Activated CD8-positive, alpha-beta T cell treated with anti-CD3 and anti-CD28 coated beads for 36 hours (primary cell): Measurements from ENCODE around the gene RAB25. TPM values are rescaled to one million over a fixed set of nuclear protein-coding genes. Genes with fewer than 3 reads are reported as not detected.
"Not testable (repeated sequence)": the region's sequence is repeated elsewhere in the genome, so short reads cannot be mapped to it uniquely, and the experiment has no call there.

Experiments used
- ATAC-seq: fragments of 200-7000 bp; cut with Tn5 transposase; one replicate; pipeline ENCODE4 v1.10.0; 2021; ENCODE audit warnings: mild to moderate bottlenecking, moderate library complexity
- CTCF ChIA-PET: fragments of 350-600 bp; sonication (Branson Sonifier 250); formaldehyde crosslinking; loops from one replicate; lab custom pipeline; 2021; ENCODE audit warnings: antibody characterized with exemption; lab: Charles Lee
- POLR2A ChIA-PET: fragments of 350-600 bp; sonication (Branson Sonifier 250); formaldehyde crosslinking; loops from one replicate; lab custom pipeline; 2021; ENCODE audit warnings: antibody characterized with exemption; lab: Charles Lee
- DNase-seq: peaks from one replicate; pipeline ENCODE4 v3.0.0-alpha.2; 2020
- H3K27ac Mint-ChIP-seq: one replicate; pipeline ENCODE4 v1.8.0; 2021; ENCODE audit warnings: mild to moderate bottlenecking, mixed read lengths
- H3K27me3 Mint-ChIP-seq: one replicate; pipeline ENCODE4 v1.8.0; 2021; ENCODE audit warnings: mixed read lengths
- H3K36me3 Mint-ChIP-seq: one replicate; pipeline ENCODE4 v1.8.0; 2021; ENCODE audit warnings: low read depth, mixed read lengths
- H3K4me1 Mint-ChIP-seq: one replicate; pipeline ENCODE4 v1.8.0; 2021; ENCODE audit warnings: low read depth, mixed read lengths
- H3K4me3 Mint-ChIP-seq: one replicate; pipeline ENCODE4 v1.8.0; 2021; ENCODE audit warnings: mild to moderate bottlenecking, moderate library complexity, mixed read lengths
- H3K9me3 Mint-ChIP-seq: one replicate; pipeline ENCODE4 v1.8.0; 2021; ENCODE audit warnings: mixed read lengths
- CTCF ChIP-seq: fragments of 200-600 bp; IDR thresholded peaks from one replicate; pipeline ENCODE4 v1.8.0; 2022; ENCODE audit warnings: antibody characterized with exemption, mild to moderate bottlenecking
- intact Hi-C: fragments of 100-400 bp; cut with micrococcal nuclease; formaldehyde crosslinking; loops from one replicate; pipeline ENCODE4 v1.10.0; 2022
- total RNA-seq, 2 experiments: library from RNA; stranded (reverse); gene quantifications; one replicate each; pipeline ENCODE4 v1.2.3, GENCODE V29; 2021

RAB25 gene
- total RNA-seq, 2 experiments from 2014 or later: 0.49 to 0.63 TPM

GRCh38 chr1:156025876-156026275, 35.1 kb upstream of the RAB25 start:
- DNase-seq (peak; percentile 65), ATAC-seq (peak; percentile 90)
- peak; percentile 46 for TF ChIP-seq CTCF
- ChIA-PET POLR2A (no interaction called here), CTCF (interaction anchor here (0.8 to 2.5 kb wide), 10 partner anchors 19 to 104 kb away, joined by 3 to 21 read pairs (median 4); partner anchors contain the start of gene UBQLN4)
- intact Hi-C loops: no loop called here
- Mint-ChIP-seq H3K27ac (no peak overlapping the region), H3K4me3 (no peak overlapping the region), H3K9me3 (no peaks in the 10 kb centered on the region), H3K36me3 (no peaks in the 10 kb centered on the region), H3K27me3 (peaks cover 5% of the 10 kb centered on the region), H3K4me1 (peaks cover 7% of the 10 kb centered on the region)

GRCh38 chr1:156026588-156026987, 34.4 kb upstream of the RAB25 start:
- peaks cover 5% of the 10 kb centered on the region for H3K27me3 Mint-ChIP-seq
- no peaks in the 10 kb centered on the region for H3K36me3 Mint-ChIP-seq
- no peak overlapping the region for H3K4me3 Mint-ChIP-seq
- H3K9me3 Mint-ChIP-seq: no peaks in the 10 kb centered on the region
- no peak for DNase-seq
- H3K4me1 Mint-ChIP-seq: peaks cover 4% of the 10 kb centered on the region
- ChIA-PET CTCF (interaction anchor here (0.8 to 1.4 kb wide), 6 partner anchors 19 to 104 kb away, joined by 3 to 5 read pairs (median 3); no protein-coding TSS in a partner anchor), POLR2A (no interaction called here)
- TF ChIP-seq CTCF: no peak
- intact Hi-C loops: no loop called here
- ATAC-seq: peak; percentile 46
- H3K27ac Mint-ChIP-seq: no peak overlapping the region

DNA sequence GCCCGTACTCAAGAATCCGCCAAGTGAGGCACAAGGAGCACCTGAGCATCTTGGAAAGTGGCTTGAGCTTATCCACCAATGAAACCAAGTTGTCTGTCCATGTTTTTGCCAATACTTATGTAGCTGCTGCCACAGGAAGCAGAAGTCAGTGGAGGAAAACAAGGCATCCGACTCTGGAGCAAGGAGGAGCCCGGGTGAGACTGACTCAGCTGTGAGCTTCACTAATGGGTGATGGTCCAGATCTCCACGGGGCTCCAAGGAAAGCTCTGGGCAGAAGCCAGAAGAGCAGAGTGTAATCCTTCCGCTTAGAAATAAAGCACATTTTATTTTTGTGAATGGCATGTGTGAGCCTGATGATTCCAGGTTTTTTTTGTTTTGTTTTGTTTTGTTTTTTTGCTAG, 27.9 kb upstream of the RAB25 start:
- ChIA-PET CTCF (interaction anchor here (1.3 kb wide), 1 partner anchor 33 kb away, joined by 5 read pairs; no protein-coding TSS in a partner anchor), POLR2A (interaction anchor here (0.5 to 1.1 kb wide), 3 partner anchors 28 to 324 kb away, joined by 3 to 4 read pairs (median 3); no protein-coding TSS in a partner anchor)
- Mint-ChIP-seq H3K9me3 (no peaks in the 10 kb centered on the region), H3K27me3 (no peaks in the 10 kb centered on the region), H3K4me3 (no peak overlapping the region), H3K4me1 (no peaks in the 10 kb centered on the region), H3K27ac (no peak overlapping the region), H3K36me3 (peaks cover 4% of the 10 kb centered on the region)
- intact Hi-C loops: no loop called here
- TF ChIP-seq CTCF: no peak
- no peak for ATAC-seq
- no peak for DNase-seq

DNA sequence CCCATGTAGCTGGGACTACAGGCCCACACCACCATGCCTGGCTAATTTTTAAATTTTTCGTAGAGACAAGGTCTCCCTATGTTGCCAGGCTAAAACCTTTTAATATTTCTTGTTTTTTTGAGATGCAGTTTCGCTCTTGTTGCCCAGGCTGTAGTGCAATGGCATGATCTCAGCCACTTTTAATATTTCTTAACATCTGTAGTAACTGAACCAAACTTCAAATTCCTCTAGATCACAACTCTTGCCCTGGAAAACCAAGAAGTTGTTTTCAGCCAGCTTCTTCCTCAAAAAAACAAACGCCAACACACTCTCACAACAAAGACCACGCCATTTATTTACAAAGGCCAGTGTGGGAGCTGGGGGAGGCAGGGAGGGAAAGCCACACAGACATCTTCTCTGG, 26.0 kb upstream of the RAB25 start:
- H3K9me3 Mint-ChIP-seq, intact Hi-C loops, H3K36me3 Mint-ChIP-seq, H3K4me3 Mint-ChIP-seq, ATAC-seq, H3K27ac Mint-ChIP-seq, POLR2A ChIA-PET, H3K27me3 Mint-ChIP-seq, H3K4me1 Mint-ChIP-seq, DNase-seq: not testable (repeated sequence)
- CTCF ChIA-PET: interaction anchor here (1.0 kb wide), 1 partner anchor 10 kb away, joined by 4 read pairs; no protein-coding TSS in a partner anchor

DNA sequence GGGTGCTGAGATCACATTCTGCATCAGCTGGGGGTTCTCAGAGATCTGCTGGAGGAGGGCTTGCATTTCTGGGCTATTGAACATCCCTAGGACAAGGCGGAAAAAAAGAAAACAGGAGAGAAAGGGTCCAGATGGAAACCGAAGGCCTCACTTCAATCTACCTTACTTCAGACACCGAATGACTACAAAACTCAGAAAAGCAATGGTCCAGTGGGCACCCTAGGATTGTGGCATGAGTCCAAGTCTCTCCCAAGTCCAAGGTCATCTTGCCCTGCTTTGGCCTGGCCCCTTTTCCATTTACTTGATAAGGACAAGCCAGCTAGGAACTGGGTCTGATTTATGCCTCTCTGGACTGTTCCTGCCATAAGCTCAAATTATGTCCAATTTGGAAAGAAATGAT, 18.1 kb upstream of the RAB25 start:
- H3K9me3 Mint-ChIP-seq: no peaks in the 10 kb centered on the region
- peaks cover 3% of the 10 kb centered on the region for H3K4me1 Mint-ChIP-seq
- ChIA-PET POLR2A (interaction anchor here (0.8 to 2.1 kb wide), 2 partner anchors 23 to 480 kb away, joined by 3 to 5 read pairs; no protein-coding TSS in a partner anchor), CTCF (no interaction called here)
- no peak for TF ChIP-seq CTCF
- H3K36me3 Mint-ChIP-seq: peaks cover 27% of the 10 kb centered on the region
- H3K27ac Mint-ChIP-seq: no peak overlapping the region
- ATAC-seq (no peak), DNase-seq (no peak)
- no peak overlapping the region for H3K4me3 Mint-ChIP-seq
- intact Hi-C loops: no loop called here
- no peaks in the 10 kb centered on the region for H3K27me3 Mint-ChIP-seq
